ENCODE results near the gene ABHD17C.
A peak's percentile ranks its signal among the peaks of the same experiment; 100 is the strongest.

Gene ABHD17C

DNA sequence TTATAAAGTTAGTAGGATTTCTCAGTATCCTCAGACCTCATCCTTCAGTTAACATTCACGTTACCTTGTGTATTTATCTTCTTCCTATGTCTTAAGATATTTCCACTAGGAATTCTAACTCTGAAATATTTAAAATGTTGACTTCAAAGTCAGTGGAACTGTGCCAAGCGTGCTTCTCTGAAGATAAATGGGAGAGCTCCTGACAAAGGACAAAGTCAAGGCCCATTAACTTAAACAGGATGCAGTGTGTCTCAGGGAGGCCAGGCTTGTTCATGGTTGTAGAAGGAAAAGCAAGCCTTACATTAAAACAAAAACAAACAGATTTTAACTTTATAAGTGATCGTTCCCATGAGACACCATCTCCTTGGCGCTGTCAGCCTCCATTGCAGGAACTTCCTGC lies 41.5 kb downstream of the ABHD17C start:
- peak; percentile 43 for DNase-seq (ENCODE audit: low read depth)
- TF ChIP-seq, protein P1, sequence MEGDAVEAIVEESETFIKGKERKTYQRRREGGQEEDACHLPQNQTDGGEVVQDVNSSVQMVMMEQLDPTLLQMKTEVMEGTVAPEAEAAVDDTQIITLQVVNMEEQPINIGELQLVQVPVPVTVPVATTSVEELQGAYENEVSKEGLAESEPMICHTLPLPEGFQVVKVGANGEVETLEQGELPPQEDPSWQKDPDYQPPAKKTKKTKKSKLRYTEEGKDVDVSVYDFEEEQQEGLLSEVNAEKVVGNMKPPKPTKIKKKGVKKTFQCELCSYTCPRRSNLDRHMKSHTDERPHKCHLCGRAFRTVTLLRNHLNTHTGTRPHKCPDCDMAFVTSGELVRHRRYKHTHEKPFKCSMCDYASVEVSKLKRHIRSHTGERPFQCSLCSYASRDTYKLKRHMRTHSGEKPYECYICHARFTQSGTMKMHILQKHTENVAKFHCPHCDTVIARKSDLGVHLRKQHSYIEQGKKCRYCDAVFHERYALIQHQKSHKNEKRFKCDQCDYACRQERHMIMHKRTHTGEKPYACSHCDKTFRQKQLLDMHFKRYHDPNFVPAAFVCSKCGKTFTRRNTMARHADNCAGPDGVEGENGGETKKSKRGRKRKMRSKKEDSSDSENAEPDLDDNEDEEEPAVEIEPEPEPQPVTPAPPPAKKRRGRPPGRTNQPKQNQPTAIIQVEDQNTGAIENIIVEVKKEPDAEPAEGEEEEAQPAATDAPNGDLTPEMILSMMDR (IDR thresholded peaks at IDR 0.05; ENCODE audit: low read length, missing control alignments): no peak
- no peak overlapping the region for H3K4me3 ChIP-seq (replicated peaks; ENCODE audit: low read depth, low read length)

GRCh38 chr15:80739919-80740318 lies 44.8 kb downstream of the ABHD17C start:
- DNase-seq (ENCODE audit: low read depth): no peak
- TF ChIP-seq, protein P1 (IDR thresholded peaks at IDR 0.05; ENCODE audit: low read length, missing control alignments): no peak
- no peak overlapping the region for H3K4me3 ChIP-seq (replicated peaks; ENCODE audit: low read depth, low read length)

DNA sequence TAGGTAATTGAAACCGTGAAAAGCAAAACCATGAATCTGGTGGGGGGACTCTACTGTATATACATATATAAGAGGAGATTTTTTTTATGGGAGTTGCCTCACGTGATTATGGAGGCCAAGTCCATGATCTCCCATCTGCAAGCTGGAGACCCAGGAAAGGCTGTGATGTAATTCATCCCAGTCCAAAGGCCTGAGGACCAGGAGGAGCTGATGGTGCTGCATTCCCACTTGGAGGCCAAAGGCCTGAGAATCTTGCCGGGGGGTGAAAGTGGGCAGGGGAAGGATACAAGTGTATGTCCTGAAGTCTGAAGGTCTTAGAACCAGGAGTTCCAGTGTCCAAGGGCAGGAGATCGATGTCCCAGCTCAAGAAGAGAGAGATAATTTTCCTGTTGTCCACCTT lies 47.0 kb downstream of the ABHD17C start:
- DNase-seq (ENCODE audit: low read depth): no peak
- TF ChIP-seq, protein P1 (IDR thresholded peaks at IDR 0.05; ENCODE audit: low read length, missing control alignments): no peak

GRCh38 chr15:80743189-80743833 lies 48.2 kb downstream of the ABHD17C start:
- no peak overlapping the region for H3K4me3 ChIP-seq (replicated peaks; ENCODE audit: low read depth, low read length)
- TF ChIP-seq, protein P1 (IDR thresholded peaks at IDR 0.05; ENCODE audit: low read length, missing control alignments): no peak
- DNase-seq (ENCODE audit: low read depth): no peak

More for the DNA sequence above, 47.0 kb downstream of the ABHD17C start:
- H3K4me3 ChIP-seq (replicated peaks; ENCODE audit: low read depth, low read length): no peak overlapping the region

- TF ChIP-seq, protein P1 (IDR thresholded peaks at IDR 0.05; ENCODE audit: low read length, missing control alignments): no peak
- no peak overlapping the region for H3K4me3 ChIP-seq (replicated peaks; ENCODE audit: low read depth, low read length)
- no peak for DNase-seq (ENCODE audit: low read depth)
These were observed 49.3 kb downstream of the ABHD17C start for GRCh38 chr15:80744415-80744814.

GRCh38 chr15:80744826-80745225 lies 49.7 kb downstream of the ABHD17C start:
- peak; percentile 27 for DNase-seq (ENCODE audit: low read depth)
- no peak overlapping the region for H3K4me3 ChIP-seq (replicated peaks; ENCODE audit: low read depth, low read length)
- TF ChIP-seq, protein P1 (IDR thresholded peaks at IDR 0.05; ENCODE audit: low read length, missing control alignments): no peak

GRCh38 chr15:80745888-80746287 lies 50.8 kb downstream of the ABHD17C start:
- no peak for DNase-seq (ENCODE audit: low read depth)
- TF ChIP-seq, protein P1 (IDR thresholded peaks at IDR 0.05; ENCODE audit: low read length, missing control alignments): no peak
- H3K4me3 ChIP-seq (replicated peaks; ENCODE audit: low read depth, low read length): no peak overlapping the region
